ENCODE results near the gene LPAR4. TPM values are rescaled to one million over a fixed set of nuclear protein-coding genes. Genes with fewer than 3 reads are reported as not detected.

Gene LPAR4
- total RNA-seq, 1 experiment from 2014 or later: not detected

DNA sequence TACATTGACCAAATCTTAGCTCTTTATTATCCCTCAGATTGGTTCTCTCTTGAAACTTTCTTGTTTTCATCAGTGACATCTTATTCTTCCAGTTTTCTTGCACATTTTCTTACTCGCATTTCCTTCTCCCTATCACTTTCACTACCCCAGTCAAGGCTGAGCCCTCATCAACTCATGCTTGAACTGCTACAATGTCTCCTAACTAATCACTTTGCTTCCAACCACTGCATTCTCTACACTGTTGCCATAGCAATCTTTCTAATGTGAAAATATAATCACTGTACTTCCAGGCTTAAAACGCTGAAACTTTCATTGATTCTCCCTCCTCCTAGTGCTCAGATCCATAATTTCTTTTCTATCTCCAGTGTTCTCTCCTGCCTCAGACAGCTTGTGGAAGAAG, 22.2 kb upstream of the LPAR4 start:
- ATAC-seq (no peak), DNase-seq (ENCODE audit: low read depth, low spot score) (no peak)
- H3K4me1 ChIP-seq (ENCODE audit: control insufficient read depth in 1 of 2, insufficient read depth in 2 of 2, low read length in 2 of 2): no peaks in the 10 kb centered on the region
- H3K27ac ChIP-seq (ENCODE audit: low read depth, low read length): no peak overlapping the region
- no peaks in the 10 kb centered on the region for H4K20me1 ChIP-seq (ENCODE audit: insufficient read depth)
- H2AFZ ChIP-seq (ENCODE audit: low read depth, low read length, poor library complexity, severe bottlenecking): no peak overlapping the region
- RAD21 ChIA-PET (ENCODE audit: low non-redundant PET in 1 of 2, low total read pairs in 2 of 2, uncharacterized antibody in 2 of 2, unreplicated experiment in 2 of 2): no interaction called here
- POLR2A ChIA-PET: no interaction called here
- no TSS peak for BruUV-seq (replicated peaks)
- no peaks in the 10 kb centered on the region for H3K9me2 ChIP-seq (ENCODE audit: insufficient read depth)
- H3K4me2 ChIP-seq (ENCODE audit: low read length): no peak overlapping the region
- no peaks in the 10 kb centered on the region for H3K27me3 ChIP-seq (ENCODE audit: insufficient read depth, low read length)
- no peak overlapping the region for H3K4me3 ChIP-seq (replicated peaks in 1 of 2; ENCODE audit: low read depth in 1 of 2, low read length in 2 of 2)
- H3K9ac ChIP-seq (ENCODE audit: low read length): no peak overlapping the region
- CTCF ChIA-PET: no interaction called here
- no peak for TF ChIP-seq EZH2phosphoT487 (IDR thresholded peaks at IDR 0.05; ENCODE audit: borderline replicate concordance)
- intact Hi-C loops (cut with micrococcal nuclease): no loop called here
- H3K79me2 ChIP-seq (ENCODE audit: insufficient read depth, low read length): no peaks in the 10 kb centered on the region
- H3K9me3 ChIP-seq (ENCODE audit: control insufficient read depth in 1 of 2, insufficient read depth in 1 of 2, low read depth in 1 of 2, low read length in 2 of 2): no peaks in the 10 kb centered on the region
- H3K36me3 ChIP-seq (ENCODE audit: control insufficient read depth in 1 of 2, insufficient read depth in 2 of 2, low read length in 2 of 2): no peaks in the 10 kb centered on the region

GRCh38 chrX:78746496-78746895, 1.0 kb upstream of the LPAR4 start:
- H4K20me1 ChIP-seq (ENCODE audit: insufficient read depth): no peaks in the 10 kb centered on the region
- intact Hi-C loops (cut with micrococcal nuclease): no loop called here
- TF ChIP-seq, protein P1, sequence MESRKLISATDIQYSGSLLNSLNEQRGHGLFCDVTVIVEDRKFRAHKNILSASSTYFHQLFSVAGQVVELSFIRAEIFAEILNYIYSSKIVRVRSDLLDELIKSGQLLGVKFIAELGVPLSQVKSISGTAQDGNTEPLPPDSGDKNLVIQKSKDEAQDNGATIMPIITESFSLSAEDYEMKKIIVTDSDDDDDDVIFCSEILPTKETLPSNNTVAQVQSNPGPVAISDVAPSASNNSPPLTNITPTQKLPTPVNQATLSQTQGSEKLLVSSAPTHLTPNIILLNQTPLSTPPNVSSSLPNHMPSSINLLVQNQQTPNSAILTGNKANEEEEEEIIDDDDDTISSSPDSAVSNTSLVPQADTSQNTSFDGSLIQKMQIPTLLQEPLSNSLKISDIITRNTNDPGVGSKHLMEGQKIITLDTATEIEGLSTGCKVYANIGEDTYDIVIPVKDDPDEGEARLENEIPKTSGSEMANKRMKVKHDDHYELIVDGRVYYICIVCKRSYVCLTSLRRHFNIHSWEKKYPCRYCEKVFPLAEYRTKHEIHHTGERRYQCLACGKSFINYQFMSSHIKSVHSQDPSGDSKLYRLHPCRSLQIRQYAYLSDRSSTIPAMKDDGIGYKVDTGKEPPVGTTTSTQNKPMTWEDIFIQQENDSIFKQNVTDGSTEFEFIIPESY (IDR thresholded peaks at IDR 0.05; ENCODE audit: extremely low read depth, insufficient replicate concordance, low read length): no peak
- TF ChIP-seq ELF1 (IDR thresholded peaks at IDR 0.05; ENCODE audit: borderline replicate concordance, low read depth): no peak
- no peak for TF ChIP-seq MAX (IDR thresholded peaks at IDR 0.05)
- TF ChIP-seq POLR2A (IDR thresholded peaks at IDR 0.05; ENCODE audit: borderline replicate concordance, extremely low read depth, insufficient read depth, insufficient read length): no peak
- no peak for TF ChIP-seq YY1 (IDR thresholded peaks at IDR 0.05; ENCODE audit: extremely low read depth, insufficient replicate concordance, low read depth, low read length)
- no peak for TF ChIP-seq CTCF (IDR thresholded peaks at IDR 0.05 in 2 of 3, conservative IDR thresholded peaks at IDR 0.05 in 1 of 3; ENCODE audit: borderline replicate concordance in 1 of 3, insufficient read depth in 1 of 3, low read depth in 2 of 3, low read length in 2 of 3)
- TF ChIP-seq POLR2AphosphoS5 (IDR thresholded peaks at IDR 0.05; ENCODE audit: low read depth, low read length): no peak
- no peak for TF ChIP-seq JUND (IDR thresholded peaks at IDR 0.05)
- TF ChIP-seq FOSL1 (IDR thresholded peaks at IDR 0.05; ENCODE audit: low read depth): no peak
- no peak for TF ChIP-seq CEBPB (IDR thresholded peaks at IDR 0.05; ENCODE audit: low read depth)
- no peak for TF ChIP-seq RAD21 (IDR thresholded peaks at IDR 0.05; ENCODE audit: low read depth)
- TF ChIP-seq EGR1 (IDR thresholded peaks at IDR 0.05; ENCODE audit: low read depth): no peak
- TF ChIP-seq SIN3A (IDR thresholded peaks at IDR 0.05; ENCODE audit: low read depth): no peak
- no peaks in the 10 kb centered on the region for H3K9me3 ChIP-seq (ENCODE audit: control insufficient read depth in 1 of 2, insufficient read depth in 1 of 2, low read depth in 1 of 2, low read length in 2 of 2)
- no peak overlapping the region for H3K9ac ChIP-seq (ENCODE audit: low read length)
- H3K4me1 ChIP-seq (ENCODE audit: control insufficient read depth in 1 of 2, insufficient read depth in 2 of 2, low read length in 2 of 2): no peaks in the 10 kb centered on the region
- no peak overlapping the region for H3K27ac ChIP-seq (ENCODE audit: low read depth, low read length)
- no peak overlapping the region for H3K4me2 ChIP-seq (ENCODE audit: low read length)
- BruUV-seq (replicated peaks): no TSS peak
- ChIA-PET CTCF (no interaction called here), POLR2A (no interaction called here), RAD21 (ENCODE audit: low non-redundant PET in 1 of 2, low total read pairs in 2 of 2, uncharacterized antibody in 2 of 2, unreplicated experiment in 2 of 2) (no interaction called here)
- H3K27me3 ChIP-seq (ENCODE audit: insufficient read depth, low read length): no peaks in the 10 kb centered on the region
- H3K36me3 ChIP-seq (ENCODE audit: control insufficient read depth in 1 of 2, insufficient read depth in 2 of 2, low read length in 2 of 2): no peaks in the 10 kb centered on the region
- no peak overlapping the region for H2AFZ ChIP-seq (ENCODE audit: low read depth, low read length, poor library complexity, severe bottlenecking)
- H3K9me2 ChIP-seq (ENCODE audit: insufficient read depth): no peaks in the 10 kb centered on the region
- ATAC-seq: no peak
- no peak for DNase-seq (ENCODE audit: low read depth, low spot score)
- no peak overlapping the region for H3K4me3 ChIP-seq (replicated peaks in 1 of 2; ENCODE audit: low read depth in 1 of 2, low read length in 2 of 2)
- no peaks in the 10 kb centered on the region for H3K79me2 ChIP-seq (ENCODE audit: insufficient read depth, low read length)
